ENCODE measurements around the gene CHCHD3.

The CHCHD3 gene

DNA sequence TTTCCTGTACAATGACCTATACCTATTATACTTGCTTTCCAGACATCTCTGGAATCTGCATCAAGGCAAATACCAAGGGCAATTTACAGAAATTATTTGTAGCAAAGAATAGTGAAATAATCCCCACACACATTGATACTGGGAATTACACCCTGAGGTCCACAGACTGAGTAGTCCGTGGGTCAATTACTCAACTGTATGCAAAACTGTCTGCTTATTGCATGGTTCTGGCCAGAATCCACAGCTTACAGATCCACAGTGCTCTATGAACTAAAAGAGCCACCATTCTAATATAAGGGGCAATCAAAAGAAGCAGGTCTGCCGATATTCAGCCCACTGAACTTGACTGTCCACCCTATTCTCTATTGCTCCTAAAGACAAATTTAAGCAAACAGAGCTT is 5.7 kb downstream of the CHCHD3 start:
- DNase-seq = no peak

DNA sequence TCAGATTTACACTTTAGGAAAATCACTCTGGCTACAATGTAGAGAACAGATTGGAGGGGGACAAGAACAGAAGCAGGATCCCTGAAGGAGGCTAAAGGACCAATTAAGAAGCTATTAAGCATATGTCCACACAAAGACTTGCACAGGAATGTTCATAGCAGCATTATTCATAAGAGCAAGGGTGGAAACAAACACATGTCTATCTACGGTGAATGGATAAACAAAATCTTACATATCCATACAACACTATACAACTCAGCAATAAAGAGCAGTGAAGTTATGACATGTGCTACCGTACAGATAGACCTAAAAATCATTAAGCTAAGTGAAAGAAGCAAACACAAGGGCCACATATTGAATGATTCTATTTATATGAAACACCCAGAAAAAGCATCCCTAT is 10.4 kb downstream of the CHCHD3 start:
- no peak for DNase-seq

DNA sequence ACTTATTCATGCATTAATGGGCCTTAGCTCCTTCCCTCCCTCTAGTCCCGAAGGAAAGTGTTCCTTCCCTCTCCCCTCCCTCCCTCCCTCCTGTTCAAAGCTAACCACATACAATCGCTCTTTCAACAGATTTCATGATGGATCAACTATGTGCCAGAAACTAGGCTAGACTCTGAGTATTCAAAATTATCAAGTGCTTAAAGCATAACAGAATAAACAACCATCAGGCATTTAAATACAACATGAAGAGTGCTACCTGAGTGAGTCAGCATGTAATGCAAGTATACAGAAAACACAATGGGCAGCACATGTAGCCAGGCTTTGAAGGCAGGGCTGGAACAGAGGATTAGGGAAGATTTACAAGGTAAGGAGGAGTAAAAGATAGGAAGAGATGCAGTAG is 11.3 kb downstream of the CHCHD3 start:
- DNase-seq = no peak

DNA sequence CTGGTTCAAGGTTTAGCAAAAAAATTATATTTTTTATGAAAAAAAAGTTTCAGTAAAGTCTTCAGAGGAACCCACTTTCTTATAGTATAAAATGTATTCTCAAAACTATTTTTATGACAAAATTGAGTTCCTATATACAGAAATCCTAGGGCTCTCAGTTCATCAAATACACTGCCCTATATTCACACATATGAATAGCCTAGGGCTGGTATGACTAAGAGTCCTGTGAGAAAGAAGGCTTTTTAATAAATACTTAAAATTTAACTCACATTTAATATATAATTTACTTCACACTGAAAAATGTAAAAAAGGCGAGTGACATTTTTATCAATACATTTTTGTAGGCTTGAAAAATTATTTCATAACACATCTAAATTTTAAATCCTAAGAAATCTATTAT is 16.6 kb downstream of the CHCHD3 start:
- DNase-seq = no peak

DNA sequence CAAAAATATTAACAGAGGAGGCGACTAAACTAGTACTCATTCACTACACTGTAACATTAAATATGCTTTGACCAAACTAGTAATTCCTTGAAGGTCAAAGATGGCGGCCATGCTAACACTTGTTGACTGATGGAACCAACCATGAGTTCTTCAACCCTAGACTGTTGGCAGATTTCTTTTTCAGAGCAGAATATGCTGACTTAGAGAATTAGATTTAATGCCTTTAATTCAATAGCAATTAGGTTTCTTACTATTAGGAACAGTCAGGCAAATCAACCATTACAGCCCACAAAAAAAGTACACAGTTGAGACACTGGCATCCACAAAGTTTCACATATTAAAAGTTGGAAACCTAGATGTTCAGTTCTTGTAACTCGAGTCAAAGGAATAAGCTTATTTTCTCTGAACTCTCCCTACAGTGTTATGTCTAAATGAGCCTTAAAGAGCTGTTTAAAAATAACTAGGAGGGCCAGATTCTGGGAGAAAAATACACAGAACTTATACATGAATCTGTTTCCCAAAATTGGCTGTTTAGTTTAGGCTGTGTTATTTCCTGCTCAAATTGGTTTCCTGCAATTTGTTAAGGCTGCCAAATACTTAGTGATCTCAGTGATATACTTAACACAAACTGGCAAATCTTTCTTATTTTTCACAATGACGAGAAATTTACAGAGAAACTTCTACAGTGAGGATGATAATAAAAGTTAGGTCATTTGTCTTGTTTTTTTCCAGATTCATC is 17.6 kb downstream of the CHCHD3 start:
- no peak for DNase-seq

DNA sequence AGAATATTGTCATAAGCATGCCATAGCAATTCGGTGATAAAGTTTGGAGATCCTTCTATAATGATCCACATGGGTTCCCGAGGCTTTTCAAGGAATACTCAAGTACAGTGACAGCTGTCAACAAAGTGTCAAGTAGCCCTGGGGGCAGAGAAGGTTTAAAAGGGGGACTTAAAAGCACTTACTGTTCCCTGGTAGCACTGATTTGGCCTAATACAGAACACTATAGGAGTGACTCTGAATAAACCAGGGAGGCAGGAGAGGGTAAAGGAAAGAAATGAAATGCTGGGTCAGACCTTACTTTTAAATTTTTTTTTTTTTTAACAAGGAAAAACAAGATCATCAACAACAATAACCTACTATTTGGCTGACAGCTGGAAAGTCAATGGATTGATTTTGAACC is 20.1 kb downstream of the CHCHD3 start:
- no peak for DNase-seq

DNA sequence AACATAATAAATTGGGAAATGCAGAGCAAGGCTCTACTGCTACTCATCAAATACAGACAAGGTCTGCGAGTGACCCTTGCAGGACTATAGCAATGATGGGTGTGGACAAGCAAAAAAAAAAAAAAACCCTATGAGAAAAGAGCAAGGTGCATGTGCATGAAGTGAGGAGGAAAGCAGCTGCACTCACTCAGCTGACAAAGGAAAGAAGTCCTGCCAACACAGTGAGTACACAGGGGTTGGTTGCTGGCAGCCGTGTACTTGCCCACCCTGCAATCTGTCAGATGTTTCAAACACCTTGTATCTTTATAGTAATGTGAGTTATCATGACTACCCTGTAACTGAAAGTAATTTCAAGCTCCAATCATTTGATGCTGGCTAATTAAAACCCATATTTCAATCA is 20.5 kb downstream of the CHCHD3 start:
- DNase-seq = no peak

DNA sequence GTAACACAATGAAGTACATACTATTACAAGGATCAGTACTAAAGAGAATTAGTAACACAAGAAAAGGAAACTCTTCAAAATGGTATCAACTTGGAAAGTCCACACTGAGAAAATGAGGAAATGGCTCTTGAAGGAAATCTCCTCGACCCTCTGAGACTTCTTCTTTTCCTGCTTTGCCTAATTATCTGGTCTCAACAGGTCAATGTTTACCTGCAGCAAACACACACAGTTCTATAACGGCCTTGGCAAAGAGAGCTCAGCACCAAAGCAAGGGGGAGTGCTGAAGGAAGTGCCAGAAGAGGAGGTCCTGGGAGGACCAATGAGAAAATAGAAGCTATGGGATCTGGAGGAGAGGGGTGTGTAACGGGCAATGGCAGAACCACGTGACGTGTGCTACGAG is 21.9 kb downstream of the CHCHD3 start:
- DNase-seq = no peak

DNA sequence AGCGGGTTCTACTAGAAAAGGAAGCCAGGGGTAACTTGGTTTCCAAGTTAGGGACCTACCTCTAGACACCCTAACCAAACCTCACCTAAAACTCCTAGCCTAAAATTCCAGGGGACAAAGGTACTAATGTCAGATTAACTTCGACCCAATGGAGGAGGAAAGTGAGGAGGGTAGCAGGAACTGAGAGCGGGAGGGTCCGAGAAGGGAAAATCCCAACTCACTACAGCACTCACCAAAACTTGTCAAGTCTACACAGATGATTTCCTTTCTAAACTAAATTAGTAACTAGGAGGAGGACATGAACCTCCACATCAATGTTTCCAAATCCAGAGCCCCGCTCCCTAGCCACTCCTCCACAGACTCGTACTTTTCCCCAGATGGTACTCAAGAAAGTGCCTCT is 22.6 kb downstream of the CHCHD3 start:
- no peak for DNase-seq

DNA sequence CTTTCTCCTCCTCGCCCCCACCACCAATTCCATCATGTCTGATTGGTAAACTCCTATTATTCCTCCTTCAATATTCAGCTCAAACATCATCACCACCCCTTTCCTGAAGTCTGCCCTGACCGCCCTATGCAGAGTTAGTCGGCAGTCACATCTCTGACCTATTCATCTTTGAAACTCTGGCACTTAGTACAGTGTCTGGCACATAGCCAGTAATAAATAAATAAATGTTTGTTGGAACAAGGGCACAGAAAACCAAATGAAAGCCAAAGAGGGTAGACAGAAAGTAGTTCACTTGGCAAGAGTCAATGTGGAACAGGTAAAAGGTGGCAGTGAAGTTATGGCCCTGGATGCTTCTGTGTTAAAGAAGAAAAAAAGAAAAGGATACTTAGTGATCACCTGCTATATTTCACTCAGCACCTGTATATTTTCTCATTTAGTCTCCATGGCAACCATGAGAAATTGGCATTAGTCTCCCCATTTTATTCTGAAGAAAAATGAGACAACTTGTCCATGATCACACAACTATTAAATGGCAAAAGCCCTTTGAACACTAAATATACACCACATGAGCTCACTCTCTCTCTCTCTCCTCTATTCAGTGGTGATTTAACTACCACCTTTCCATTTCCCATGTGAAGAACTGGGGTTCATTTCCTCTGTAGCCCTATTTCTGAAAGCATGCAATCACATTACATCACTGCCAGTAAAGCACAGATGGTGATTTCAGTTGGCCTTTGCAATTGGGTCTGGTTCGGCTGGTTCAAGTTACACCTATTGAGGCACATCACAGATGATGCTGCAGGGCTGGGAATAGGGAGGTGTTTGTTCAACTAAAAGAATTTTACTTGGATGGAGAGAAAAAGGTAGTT is 25.3 kb downstream of the CHCHD3 start:
- no peak for DNase-seq

DNA sequence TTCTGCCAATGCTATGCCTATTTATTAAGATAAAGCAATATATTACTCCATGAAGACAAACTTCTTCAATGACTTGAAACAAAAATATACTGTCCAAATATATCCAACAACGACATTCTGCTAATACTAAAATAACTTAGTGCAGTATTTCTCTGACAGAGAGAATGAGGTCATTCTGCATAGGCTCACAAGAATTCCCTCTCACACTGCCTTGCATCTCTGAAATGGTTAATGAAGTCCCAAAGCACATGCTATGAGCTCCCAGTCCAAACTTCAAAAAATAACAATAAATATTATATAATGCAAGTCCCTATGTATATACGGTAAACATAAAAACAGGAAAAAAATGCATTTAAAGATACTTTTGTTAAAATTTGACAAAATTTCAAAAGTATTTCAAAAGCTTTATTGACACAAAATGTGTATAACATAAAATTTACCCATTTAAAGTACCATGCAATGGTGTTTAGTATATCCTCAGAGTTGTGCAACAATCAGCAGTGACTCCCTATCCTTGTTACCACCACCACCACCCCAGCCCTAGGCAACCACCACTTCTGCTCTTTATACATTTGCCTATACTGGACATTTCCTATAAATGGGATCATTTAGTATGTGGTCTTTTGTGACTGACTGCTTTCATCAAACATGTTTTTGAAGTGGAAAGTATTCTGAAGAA is 27.6 kb downstream of the CHCHD3 start:
- DNase-seq = peak; percentile 38

DNA sequence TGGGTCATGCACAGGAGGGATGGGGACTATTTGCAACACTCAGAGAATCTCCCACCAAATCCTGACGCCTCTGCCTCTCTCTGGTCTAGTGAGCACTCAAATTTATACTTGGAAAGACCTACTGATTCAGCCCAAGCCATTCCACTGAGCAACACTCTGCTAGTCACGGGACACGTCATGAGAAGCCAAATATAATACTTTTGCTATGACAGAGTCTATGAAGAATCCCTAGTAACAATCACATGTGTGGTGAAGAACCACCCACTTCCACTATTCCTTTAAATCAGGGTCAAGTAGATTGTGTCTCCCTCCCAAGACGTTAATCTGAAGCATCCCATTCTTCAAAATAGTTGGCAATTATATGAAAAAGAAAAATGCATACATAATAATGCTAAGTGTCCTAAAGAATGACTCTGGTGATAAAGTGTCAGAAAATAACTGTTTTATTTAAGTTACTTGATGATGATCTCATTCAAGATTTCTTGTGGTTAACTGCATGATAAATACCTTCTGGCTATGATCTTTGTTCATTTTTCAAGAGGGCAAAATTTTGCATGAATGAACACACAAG is 28.5 kb downstream of the CHCHD3 start:
- no peak for DNase-seq

DNA sequence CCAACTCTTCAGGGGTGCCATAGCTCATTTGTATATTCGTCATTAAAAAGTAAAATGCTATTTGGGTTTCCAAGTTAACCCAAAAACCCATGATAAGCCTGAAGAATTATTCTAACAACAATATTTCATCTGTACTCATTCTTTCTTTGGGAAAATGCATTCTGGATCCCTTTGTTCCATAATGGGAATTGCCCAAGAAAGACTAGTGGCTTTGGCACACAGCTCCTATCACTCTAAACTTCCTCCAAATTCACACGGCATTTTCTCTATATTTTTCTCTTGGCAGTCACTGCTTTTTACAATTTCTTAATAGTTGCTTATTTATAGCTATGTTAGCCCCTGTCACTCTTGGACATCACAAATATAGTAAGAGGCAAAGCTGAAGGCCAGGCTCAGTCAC is 29.1 kb downstream of the CHCHD3 start:
- DNase-seq = no peak

DNA sequence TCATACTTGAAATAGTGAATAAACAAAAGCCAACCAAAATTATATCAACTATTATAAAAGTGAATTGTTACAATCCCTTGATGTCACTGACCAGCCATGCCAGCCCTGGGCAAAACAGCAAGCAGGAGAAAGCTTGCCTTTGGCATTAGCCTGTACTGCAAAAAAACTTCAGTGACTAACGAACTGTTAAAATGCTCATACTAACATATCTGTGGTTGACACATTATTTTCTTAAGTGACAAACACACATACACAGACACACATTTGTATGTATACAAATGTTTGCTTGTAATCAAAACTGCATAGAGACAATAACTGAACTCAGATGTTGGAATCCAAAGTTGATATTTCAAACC is 29.5 kb downstream of the CHCHD3 start:
- no peak for DNase-seq

DNA sequence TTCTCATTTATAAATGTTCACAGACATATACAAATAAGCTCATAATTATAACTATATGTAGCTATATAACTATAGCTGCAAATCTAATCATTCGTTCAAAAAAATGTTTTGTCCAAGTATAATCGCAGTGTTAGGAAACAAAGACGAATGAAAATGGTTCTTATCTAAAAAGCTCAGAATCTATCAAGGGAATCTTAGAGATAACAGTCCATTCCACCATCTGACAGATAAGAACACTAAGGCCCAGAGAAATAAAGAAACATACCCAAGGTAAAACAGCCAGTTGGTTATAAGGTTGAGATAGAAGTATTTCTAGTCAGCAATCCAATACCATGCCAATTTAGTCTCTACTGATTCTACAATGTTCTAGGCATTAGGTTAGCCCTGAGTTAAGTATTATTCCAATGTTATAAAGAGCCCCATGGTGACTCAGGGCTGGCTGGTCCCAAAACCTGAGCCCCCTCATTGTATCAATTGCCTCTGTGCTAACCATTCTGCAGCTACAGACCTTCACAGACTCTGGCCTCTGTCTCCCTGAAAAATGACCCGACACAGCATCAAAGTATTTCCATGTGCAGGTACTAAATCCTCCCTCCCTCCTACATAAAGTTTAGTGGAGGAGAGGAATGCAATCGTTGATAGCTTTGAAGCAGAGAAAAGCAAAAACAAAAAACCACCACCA is 30.0 kb downstream of the CHCHD3 start:
- no peak for DNase-seq

DNA sequence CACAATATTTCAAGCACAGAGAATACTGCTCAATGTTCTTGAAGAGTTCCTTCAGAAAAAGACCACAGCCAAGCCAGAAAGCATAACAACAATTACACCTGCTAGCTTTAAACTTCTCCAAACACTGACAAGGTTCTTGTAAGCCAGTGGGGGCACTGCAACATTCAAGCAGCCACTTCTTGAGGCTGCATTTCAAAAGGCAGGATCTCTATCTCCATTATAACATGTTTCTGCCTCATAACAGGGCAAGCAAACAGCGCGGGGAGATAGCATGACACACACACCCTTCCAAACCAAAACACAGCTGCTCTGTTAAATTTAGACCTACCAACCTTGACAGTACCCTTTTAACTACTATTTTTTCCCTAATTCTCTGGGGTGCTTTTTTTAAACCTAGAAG is 30.8 kb downstream of the CHCHD3 start:
- peak; percentile 87 for DNase-seq

DNA sequence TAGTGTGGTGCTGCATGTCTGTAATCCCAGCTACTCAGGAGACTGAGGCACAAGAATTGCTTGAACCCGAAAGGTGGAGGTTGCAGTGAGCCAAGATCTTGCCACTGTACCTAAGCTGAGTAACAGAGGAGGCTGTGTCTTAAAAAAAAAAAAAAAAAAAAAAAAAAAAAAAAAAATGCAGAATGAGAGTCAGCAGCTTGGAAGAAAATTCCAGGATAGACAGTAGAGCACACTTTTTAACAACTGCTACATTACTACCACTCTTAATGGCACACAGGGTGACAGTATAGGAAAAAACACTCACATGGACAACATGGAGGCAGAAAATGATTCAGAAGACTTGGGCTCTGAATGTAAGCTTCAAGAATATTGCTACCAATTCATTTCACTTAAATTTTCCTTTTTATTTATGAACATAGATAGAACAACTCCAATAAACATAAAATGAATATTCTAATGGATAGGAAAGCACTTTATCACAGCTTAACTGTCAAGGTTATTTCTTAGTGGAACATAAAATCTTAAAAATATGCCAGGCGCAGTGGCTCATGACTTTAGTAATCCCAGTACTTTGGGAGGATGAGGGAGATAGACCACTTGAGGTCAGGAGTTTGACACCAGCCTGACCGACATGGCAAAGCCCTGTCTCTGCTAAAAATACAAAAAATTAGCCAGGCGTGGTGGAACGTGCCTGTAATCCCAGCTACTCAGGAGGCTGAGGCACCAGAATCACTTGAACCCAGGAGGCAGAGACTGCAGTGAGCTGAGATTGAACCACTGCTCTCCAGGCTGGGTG is 31.5 kb downstream of the CHCHD3 start:
- DNase-seq = no peak

DNA sequence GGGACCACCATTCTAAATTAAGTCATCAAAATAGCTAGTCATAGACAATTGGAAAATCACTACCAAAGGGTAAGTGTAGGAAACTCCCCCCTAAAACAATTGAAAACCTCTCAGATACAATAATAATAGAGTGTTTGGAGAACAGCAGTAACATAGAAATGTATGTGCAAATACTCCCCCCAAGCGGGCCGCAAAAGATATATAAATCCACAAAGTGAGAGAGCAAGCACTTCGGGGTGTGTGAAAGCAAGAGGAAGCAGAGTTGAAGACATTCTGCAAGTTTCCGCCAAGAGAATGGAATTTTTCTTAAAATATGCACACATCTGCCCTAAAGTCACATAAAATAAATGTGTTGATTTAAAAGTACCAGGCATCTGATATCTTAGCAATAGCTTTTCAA is 33.3 kb downstream of the CHCHD3 start:
- no peak for DNase-seq

DNA sequence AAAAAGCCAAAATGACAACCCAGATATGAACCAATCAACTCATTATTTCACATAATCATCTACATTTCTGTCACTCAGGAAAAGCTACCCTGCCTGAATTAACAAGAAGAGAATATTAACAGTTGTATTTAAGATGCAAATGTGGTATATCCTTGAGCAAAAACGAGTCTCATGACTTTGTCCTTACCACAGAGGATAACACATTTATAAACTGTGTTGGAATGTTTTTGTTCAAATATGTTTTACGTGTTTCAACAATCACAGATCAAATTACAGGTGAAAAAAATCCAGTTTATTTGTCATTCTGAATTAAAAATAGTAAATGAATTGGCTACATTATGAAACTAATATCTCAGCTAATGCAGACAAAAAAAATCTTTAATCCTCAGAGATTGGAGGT is 34.6 kb downstream of the CHCHD3 start:
- no peak for DNase-seq

DNA sequence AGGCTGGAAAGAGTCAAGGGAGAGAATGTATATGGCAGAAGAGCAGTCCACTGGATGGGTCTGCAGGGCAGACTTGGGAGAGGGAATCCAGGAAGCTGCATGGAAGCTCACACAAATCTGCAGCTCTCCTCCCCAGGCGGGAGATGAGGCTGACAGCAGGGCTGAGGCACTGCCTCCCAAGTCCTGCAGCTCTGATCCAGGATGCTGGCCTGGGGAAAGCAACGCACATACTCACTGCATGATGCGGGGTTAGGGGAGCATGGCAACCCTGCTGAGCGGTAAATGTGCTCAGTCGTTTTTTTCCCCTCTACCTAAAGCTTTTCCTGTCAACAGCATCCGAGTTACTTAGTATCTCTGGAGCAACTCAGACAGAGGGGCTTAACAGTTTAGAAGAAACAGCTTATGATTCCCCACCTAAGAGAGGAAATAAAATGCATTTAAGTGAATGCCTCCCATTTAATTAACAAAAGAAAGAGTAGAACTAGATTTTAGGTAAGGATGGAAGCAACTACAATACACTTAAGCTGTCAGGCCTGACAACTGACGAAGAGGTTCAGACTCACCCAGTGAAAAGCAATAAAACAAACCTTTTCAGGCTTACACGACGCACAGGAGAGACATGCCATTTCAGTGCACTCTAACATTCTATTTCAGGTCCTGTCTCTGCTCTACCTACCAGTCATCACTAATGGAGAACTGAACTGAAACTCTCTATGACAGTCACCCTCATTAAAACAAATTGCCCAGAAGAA is 37.0 kb downstream of the CHCHD3 start:
- no peak for DNase-seq

DNA sequence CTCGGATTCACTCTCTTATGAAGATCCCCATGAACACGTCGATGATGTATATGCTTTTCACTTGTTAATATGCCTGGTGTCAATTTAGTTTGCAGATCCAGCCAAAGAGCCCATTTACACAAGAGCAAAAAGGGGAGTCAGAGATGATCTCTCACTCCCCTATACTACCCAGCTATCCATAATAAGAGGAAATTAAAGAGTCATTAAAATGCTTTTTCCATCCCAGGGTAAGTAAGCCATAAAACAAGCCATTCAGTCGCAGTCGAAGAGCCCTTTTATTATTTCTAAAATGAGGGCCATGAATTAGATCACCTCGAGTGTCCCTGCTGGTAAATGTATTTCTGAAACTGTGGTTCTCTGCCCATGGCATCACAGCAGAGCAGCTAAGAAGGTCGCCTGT is 41.2 kb downstream of the CHCHD3 start:
- DNase-seq = no peak
